Erythroblast (primary cell): Measurements from ENCODE around the gene MYH9.

Experiments used
- GATA1 ChIP-seq: IDR thresholded peaks from 2 replicates; pipeline ENCODE4 v1.6.1; 2011; ENCODE audit warnings: low read depth, mild to moderate bottlenecking, control low read depth, low read length, moderate library complexity
- POLR2A ChIP-seq: IDR thresholded peaks from 2 replicates; pipeline ENCODE4 v1.6.1; 2011; ENCODE audit warnings: mild to moderate bottlenecking, low read length

DNA sequence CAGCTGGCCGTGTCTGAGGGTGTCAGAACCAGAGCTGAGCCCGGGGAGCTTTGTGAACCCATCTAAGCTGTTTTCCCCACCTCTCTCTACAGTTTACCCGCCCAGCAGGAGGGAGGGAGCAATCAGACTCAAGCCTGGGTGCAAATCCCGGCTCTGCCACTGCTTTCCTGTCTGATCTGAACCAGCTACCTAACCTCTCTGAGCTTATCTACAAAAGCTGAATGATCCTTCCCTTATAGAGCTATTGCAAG lies 148.7 kb downstream of the MYH9 start:
- TF ChIP-seq POLR2A: no peak
- TF ChIP-seq GATA1: no peak
